Astrocyte (in vitro differentiated cells and primary cell): ENCODE data around the gene WWC2.
A peak's percentile ranks its signal among the peaks of the same experiment; 100 is the strongest.

ENCODE experiments used
- CTCF ChIP-seq: IDR thresholded peaks from 2 replicates; pipeline ENCODE4 v1.5.1; 2011; ENCODE audit warnings: low read depth, mild to moderate bottlenecking, inconsistent platforms, low read length, moderate library complexity; ENCODE audit not compliant: insufficient read depth
- EZH2 ChIP-seq: IDR thresholded peaks from 2 replicates; pipeline ENCODE4 v1.6.1; 2012; ENCODE audit warnings: mild to moderate bottlenecking, low read length, inconsistent platforms; ENCODE audit not compliant: insufficient read depth

GRCh38 chr4:183362916-183363542 lies 264.0 kb downstream of the WWC2 start:
- peak; percentile 28 for TF ChIP-seq CTCF
- TF ChIP-seq EZH2 = no peak
